Transverse colon (tissue), 4 donors: ENCODE results near the gene RAD9B. TPM values are rescaled to one million over a fixed set of nuclear protein-coding genes. Genes with fewer than 3 reads are reported as not detected.

Source experiments
- DNase-seq: peaks from one replicate; pipeline ENCODE4 v3.0.0-alpha.2; 2019
- H3K27ac ChIP-seq, 4 donors: fragments of 200-600 bp; sonication (generic); 2 replicates each; pipeline ENCODE4 v1.5.1; 2016 to 2018; ENCODE audit warnings: inconsistent platforms in 4 of 4
- H3K27me3 ChIP-seq: fragments of 200-600 bp; sonication (generic); 2 replicates; pipeline ENCODE4 v1.5.1; 2017; ENCODE audit warnings: inconsistent platforms
- H3K36me3 ChIP-seq, 4 donors: fragments of 200-600 bp; sonication (generic); 2 replicates each; pipeline ENCODE4 v1.5.1; 2017 to 2019; ENCODE audit warnings: inconsistent platforms in 4 of 4
- H3K4me1 ChIP-seq, 4 donors: fragments of 200-600 bp; sonication (generic); 2 replicates each; pipeline ENCODE4 v1.5.1; 2017 to 2020; ENCODE audit warnings: inconsistent platforms in 4 of 4
- H3K4me3 ChIP-seq, 4 donors: fragments of 200-600 bp; sonication (generic); 1 replicate in 1 of 4; 2 replicates in 3 of 4; pipeline versions ENCODE4 v1.5.1 to v1.6.1; 2017 to 2019; ENCODE audit warnings: inconsistent platforms in 4 of 4
- H3K9me3 ChIP-seq, 2 donors: fragments of 200-600 bp; sonication (generic); 2 replicates each; pipeline ENCODE4 v1.5.1; 2017 to 2019; ENCODE audit warnings: inconsistent platforms in 2 of 2
- EP300 ChIP-seq: sonication (generic); formaldehyde crosslinking; IDR thresholded peaks from one replicate; pipeline ENCODE4 v1.6.1; 2017; ENCODE audit warnings: antibody characterized with exemption, low read depth
- POLR2A ChIP-seq: fragments of 450-650 bp; IDR thresholded peaks from one replicate; pipeline ENCODE4 v1.6.1; 2016; ENCODE audit warnings: antibody characterized with exemption, mild to moderate bottlenecking, moderate library complexity
- POLR2AphosphoS5 ChIP-seq, 3 donors: sonication (generic); formaldehyde crosslinking; IDR thresholded peaks; one replicate each; pipeline ENCODE4 v1.6.1; 2016; ENCODE audit warnings: antibody characterized with exemption in 3 of 3
- WGBS, 2 donors: methylation state at CpG; one replicate each; pipeline ENCODE4 v1.1.5; 2018; ENCODE audit warnings: low coverage in 1 of 2; 5-methylcytosine and 5-hydroxymethylcytosine counted together
- in situ Hi-C, 4 donors: fragments of 200-750 bp; cut with MboI; loops; one replicate each; pipeline versions ENCODE4 v1.15.0 to v1.15.1; 2017; ENCODE audit warnings: low sequenced_read_pairs in 3 of 4, low pct_ligation_motif_present in 1 of 4, low pct_unique_long_range_greater_than_20kb in 1 of 4
- intact Hi-C: fragments of 100-400 bp; cut with DNase I; formaldehyde crosslinking; loops from one replicate; pipeline ENCODE4 v1.15.1; 2023; ENCODE audit warnings: low total_unique reads
- total RNA-seq, 4 donors: library from RNA; depleted of rRNA; stranded (reverse); fragments of >200 nt; gene quantifications; one replicate each; pipeline ENCODE4 v1.1.0, GENCODE V29; 2016
- TF ChIP-seq, protein P1 (sequence below), 5 experiments: fragments of 200-600 bp in 3 of 5; fragments of 450-650 bp in 2 of 5; sonication (generic) in 3 of 5; IDR thresholded peaks; 1 replicate in 2 of 5; 2 replicates in 3 of 5; pipeline ENCODE4 v1.5.1; 2016 to 2017; ENCODE audit warnings: antibody characterized with exemption in 5 of 5, inconsistent platforms in 3 of 5, mild to moderate bottlenecking in 2 of 5, moderate library complexity in 1 of 5

RAD9B gene
- total RNA-seq, 4 donors from 2014 or later: 0.27 to 0.32 TPM; not detected in 2

- H3K4me1 ChIP-seq: peaks cover 34 to 68% (median 35%) of the 10 kb centered on the region in 4 donors
- no peaks in the 10 kb centered on the region for H3K36me3 ChIP-seq
- in situ Hi-C loops: no loop called here
- intact Hi-C loops: no loop called here
- no peak for DNase-seq
- H3K4me3 ChIP-seq: no peak overlapping the region
- no peaks in the 10 kb centered on the region for H3K9me3 ChIP-seq
- 92 to 100% methylated on average over 1 to 10 of the region's 10 CpGs for WGBS, 2 donors
- TF ChIP-seq POLR2AphosphoS5 (IDR thresholded peaks at IDR 0.05): no peak
- no peak for TF ChIP-seq EP300
- H3K27me3 ChIP-seq: no peaks in the 10 kb centered on the region
- H3K27ac ChIP-seq: peak overlapping the region; percentile 5 to 83 (median 42)
These were observed 43.7 kb downstream of the RAD9B start for GRCh38 chr12:110545812-110546211.

DNA sequence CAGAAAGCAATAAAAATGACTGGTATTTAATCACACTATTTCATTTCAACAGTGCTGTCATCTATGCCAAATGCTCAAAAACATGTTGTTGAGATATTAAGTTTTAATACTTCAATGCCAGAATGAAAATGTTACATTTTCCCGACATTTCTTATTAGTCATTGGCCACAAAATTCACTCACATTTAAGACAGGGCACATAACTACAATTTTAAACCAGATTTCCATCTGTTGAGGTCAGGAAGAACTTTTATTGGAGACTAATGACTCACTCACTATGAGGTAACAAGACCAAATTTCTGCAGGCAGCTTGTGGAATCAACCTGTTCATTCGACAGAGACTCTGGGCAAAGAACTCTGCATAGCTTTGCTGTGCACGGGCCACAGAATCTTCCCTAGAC, 44.2 kb downstream of the RAD9B start:
- H3K27me3 ChIP-seq: no peaks in the 10 kb centered on the region
- TF ChIP-seq, protein P1, sequence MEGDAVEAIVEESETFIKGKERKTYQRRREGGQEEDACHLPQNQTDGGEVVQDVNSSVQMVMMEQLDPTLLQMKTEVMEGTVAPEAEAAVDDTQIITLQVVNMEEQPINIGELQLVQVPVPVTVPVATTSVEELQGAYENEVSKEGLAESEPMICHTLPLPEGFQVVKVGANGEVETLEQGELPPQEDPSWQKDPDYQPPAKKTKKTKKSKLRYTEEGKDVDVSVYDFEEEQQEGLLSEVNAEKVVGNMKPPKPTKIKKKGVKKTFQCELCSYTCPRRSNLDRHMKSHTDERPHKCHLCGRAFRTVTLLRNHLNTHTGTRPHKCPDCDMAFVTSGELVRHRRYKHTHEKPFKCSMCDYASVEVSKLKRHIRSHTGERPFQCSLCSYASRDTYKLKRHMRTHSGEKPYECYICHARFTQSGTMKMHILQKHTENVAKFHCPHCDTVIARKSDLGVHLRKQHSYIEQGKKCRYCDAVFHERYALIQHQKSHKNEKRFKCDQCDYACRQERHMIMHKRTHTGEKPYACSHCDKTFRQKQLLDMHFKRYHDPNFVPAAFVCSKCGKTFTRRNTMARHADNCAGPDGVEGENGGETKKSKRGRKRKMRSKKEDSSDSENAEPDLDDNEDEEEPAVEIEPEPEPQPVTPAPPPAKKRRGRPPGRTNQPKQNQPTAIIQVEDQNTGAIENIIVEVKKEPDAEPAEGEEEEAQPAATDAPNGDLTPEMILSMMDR (IDR thresholded peaks at IDR 0.05): no peak
- TF ChIP-seq EP300 (no peak), POLR2A (no peak), POLR2AphosphoS5 (IDR thresholded peaks at IDR 0.05) (no peak)
- intact Hi-C loops: no loop called here
- no peak for DNase-seq
- in situ Hi-C loops: no loop called here
- no peaks in the 10 kb centered on the region for H3K9me3 ChIP-seq
- peaks cover 34 to 68% (median 35%) of the 10 kb centered on the region in 4 donors for H3K4me1 ChIP-seq
- H3K4me3 ChIP-seq: no peak overlapping the region
- H3K36me3 ChIP-seq: no peaks in the 10 kb centered on the region
- H3K27ac ChIP-seq: peak overlapping the region; percentile 24 to 83 (median 42)
- 63 to 70% methylated on average over 2 to 3 of the region's 3 CpGs for WGBS, 2 donors

GRCh38 chr12:110547090-110547489, 45.0 kb downstream of the RAD9B start:
- intact Hi-C loops: no loop called here
- Histone ChIP-seq H3K36me3 (no peaks in the 10 kb centered on the region), H3K9me3 (no peaks in the 10 kb centered on the region), H3K4me1 (peaks cover 32 to 71% (median 35%) of the 10 kb centered on the region in 4 donors), H3K27me3 (no peaks in the 10 kb centered on the region), H3K4me3 (no peak overlapping the region), H3K27ac (peak overlapping the region in 3 of 4 donors; percentile 24 to 31 (median 30))
- in situ Hi-C loops: no loop called here
- TF ChIP-seq EP300: no peak
- no peak for TF ChIP-seq POLR2A
- TF ChIP-seq, protein P1 (IDR thresholded peaks at IDR 0.05): no peak
- no peak for TF ChIP-seq POLR2AphosphoS5 (IDR thresholded peaks at IDR 0.05)
- DNase-seq: no peak
- WGBS, 2 donors: 82 to 90% methylated on average over 2 of the region's 2 CpGs

DNA sequence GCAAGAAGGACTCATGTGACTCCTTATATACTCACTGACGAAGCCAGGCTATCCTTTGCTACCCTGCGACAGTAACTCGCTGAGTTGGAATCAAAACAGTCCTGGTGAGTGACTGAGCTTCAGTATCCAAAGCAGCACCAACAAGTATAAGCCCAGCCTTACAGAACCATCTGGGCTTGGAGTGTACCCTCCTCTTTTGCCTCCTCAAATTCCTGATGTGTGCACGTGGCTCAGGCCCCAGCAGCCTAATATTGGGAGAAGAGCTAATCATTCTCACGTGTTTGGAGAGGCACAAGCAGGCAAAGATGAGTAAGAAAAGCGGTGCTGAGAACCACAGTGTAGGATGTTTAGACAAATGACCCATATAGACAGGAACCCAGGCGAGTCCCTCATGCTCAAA, 46.5 kb downstream of the RAD9B start:
- peaks cover 20 to 65% (median 26%) of the 10 kb centered on the region in 4 donors for H3K4me1 ChIP-seq
- no peaks in the 10 kb centered on the region for H3K36me3 ChIP-seq
- no peaks in the 10 kb centered on the region for H3K9me3 ChIP-seq
- 69 to 73% methylated on average over 7 of the region's 7 CpGs for WGBS, 2 donors
- H3K4me3 ChIP-seq: no peak overlapping the region
- intact Hi-C loops (no loop called here), in situ Hi-C loops (no loop called here)
- no peaks in the 10 kb centered on the region for H3K27me3 ChIP-seq
- DNase-seq: no peak
- peak overlapping the region in 2 of 4 donors; percentile 34 to 48 for H3K27ac ChIP-seq
- TF ChIP-seq EP300 (no peak), POLR2A (no peak), POLR2AphosphoS5 (IDR thresholded peaks at IDR 0.05) (no peak)
- TF ChIP-seq, protein P1 (IDR thresholded peaks at IDR 0.05): no peak

DNA sequence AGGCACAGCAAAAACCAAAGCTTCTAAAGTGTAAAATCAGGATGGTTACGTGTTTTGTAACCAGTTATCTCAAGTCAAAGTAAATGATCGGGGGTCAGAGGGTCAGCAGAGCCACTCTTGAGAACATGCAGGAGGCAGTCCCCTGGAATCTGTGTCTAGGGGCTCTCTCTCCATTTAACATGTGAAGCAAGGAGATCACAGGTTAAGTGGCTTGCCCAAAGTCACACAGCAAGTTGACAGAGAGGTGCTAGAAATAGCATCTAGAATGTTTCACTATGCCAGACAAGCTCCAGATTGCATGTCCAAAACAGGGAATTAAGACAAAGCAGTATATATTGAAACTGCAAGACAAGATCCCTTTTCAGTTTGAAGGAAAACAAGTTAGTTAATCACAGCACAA, 47.6 kb downstream of the RAD9B start:
- Histone ChIP-seq H3K27ac (peak overlapping the region; percentile 8 to 48 (median 28)), H3K27me3 (no peaks in the 10 kb centered on the region), H3K4me3 (no peak overlapping the region), H3K9me3 (no peaks in the 10 kb centered on the region), H3K36me3 (no peaks in the 10 kb centered on the region), H3K4me1 (peaks cover 16 to 63% (median 20%) of the 10 kb centered on the region in 4 donors)
- in situ Hi-C loops: no loop called here
- 89% methylated on average over 2 of the region's 2 CpGs; no CpG with 5 or more reads in 1 of the 2 donors for WGBS, 2 donors
- DNase-seq: no peak
- TF ChIP-seq EP300 (no peak), POLR2A (no peak), POLR2AphosphoS5 (IDR thresholded peaks at IDR 0.05) (no peak)
- TF ChIP-seq, protein P1 (IDR thresholded peaks at IDR 0.05): no peak
- intact Hi-C loops: no loop called here
